ENCODE data around the gene UBE2O.
A peak's percentile ranks its signal among the peaks of the same experiment; 100 is the strongest.

UBE2O gene

DNA sequence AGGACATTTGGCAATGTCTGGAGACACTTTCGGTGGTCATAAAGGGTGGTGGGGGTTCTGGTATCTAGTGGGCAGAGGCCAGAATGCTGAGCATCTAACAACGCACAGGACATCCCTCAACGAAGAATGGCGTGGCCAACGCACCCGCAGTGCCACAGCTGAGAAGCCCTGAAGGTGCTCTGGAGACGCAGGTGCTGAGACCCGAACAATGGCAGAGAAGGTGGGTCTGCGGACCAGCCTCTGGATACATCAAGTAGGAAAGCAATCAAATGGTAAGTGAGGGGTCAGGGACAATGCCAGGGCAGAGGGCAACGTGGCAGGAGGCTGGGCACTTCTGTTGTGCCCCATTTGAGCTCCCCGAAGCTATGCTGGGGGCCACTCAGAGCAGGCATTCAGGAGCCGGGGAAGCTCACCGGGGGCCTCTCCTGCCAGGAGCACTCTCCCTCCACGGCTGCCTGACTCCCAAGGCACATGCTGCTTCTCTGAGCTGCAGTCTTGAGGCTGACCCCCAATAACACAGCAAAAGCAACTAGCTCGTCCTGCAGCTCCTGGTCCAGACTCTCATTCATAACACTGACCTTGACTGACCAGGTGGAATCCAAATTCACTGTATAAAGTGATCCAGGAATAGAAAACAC lies 42.5 kb downstream of the UBE2O start:
- peak; percentile 45 for DNase-seq

- peak; percentile 84 for DNase-seq
Measured at GRCh38 chr17:76408037-76408849, 44.7 kb downstream of the UBE2O start.

DNA sequence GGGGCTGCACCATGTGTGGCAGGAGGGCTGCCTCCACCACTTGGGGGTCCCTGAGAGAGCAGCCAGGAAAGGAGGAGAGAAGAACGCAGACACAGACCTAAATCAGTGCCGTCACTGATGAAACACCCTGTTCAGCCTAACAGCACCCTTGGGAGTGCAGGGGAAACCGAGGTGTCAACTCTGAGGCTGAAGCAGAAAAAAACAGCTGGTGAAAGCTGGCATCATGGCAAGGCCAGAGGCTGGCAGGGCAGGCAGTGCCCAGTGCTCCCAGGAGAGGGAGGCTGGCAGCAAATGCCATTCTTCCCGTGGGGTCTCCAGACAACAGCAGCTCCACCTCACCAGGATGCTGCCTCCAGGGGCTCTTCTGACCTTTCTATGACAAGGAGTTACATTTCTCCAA lies 45.4 kb downstream of the UBE2O start:
- no peak for DNase-seq

DNA sequence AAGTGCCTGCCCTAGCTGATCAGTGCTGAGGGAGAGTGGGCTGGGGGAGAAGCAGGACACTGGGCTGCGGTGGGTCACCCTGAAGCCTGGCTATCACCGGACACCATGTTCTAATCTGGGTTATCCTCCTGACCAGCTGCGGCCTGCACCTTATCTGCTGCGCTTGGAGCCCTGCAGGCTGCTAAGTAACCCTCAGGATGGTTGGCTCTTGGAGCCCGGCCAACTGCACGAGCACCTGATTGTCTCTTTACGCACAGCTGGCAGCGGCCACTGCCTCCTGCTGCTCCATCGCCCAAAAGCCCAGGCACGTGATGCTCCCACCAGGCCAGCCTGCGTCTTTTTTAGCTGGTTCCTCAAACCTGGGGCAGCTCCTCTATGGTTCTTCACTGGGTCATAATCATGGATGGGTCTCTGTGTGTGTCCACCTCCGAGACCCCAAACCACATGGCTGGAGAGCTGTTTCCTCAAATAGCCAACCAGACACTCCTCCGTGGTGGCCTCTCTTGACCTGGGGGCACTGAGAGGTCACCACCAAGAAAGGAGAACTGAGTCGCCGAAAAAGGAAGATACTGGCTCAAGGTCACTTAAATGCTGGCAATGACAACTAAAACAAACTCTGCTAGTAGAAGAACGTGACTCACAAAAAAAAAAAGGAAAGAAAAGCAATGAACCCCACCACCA lies 46.8 kb downstream of the UBE2O start:
- DNase-seq, result peak; percentile 45

- peak; percentile 47 for DNase-seq
Measured at GRCh38 chr17:76405607-76405966, 47.4 kb downstream of the UBE2O start.

GRCh38 chr17:76404976-76405563 lies 47.9 kb downstream of the UBE2O start:
- DNase-seq, result peak; percentile 48

- peak; percentile 32 for DNase-seq
Measured at GRCh38 chr17:76404256-76404655, 48.7 kb downstream of the UBE2O start.

- peak; percentile 50 for DNase-seq
Measured at GRCh38 chr17:76402711-76403110, 50.2 kb downstream of the UBE2O start.

- DNase-seq, result no peak
Measured at GRCh38 chr17:76399175-76400172, 53.5 kb downstream of the UBE2O start.

- DNase-seq, result no peak
Measured at GRCh38 chr17:76398523-76399174, 54.3 kb downstream of the UBE2O start.

DNA sequence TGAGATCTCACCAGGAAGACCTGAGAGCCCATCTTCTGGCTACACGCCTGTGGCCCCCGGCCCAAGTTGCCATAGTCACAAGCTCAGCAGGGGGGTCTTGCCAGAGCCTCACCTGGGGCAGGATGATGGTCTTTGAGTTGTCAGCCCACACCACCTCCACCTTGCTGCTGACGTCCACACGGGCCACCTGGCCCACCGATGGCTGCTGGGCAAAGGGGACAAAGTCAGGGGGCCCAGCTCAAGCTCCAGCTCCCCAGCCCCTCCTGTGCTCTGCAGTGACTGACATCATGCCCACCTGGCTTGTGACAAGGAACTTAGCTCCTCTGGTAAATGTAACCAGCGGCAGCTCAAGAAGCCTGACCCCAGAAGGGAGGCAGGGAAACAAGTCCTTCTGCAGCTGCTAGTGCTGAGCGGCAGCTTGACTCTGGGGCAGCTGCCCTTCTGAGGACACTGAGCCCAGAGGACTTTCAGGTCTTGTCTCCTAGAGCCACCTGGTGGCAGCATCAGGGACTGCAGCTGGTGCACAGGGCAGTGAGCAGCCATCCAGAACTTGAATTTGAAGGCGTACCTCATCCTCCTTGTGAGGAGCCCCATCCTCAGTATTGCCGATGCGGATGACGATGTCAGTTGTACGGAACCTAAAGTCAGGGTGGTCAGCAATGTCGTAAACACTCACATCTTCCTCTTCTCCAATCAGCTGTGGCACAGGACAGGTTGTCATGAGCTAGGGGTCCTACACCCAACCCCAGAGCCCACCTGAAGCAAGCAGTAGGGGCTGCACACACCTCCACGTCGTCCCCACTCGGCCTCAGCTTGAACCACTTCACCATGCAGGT lies 55.0 kb downstream of the UBE2O start:
- peak; percentile 97 for DNase-seq

GRCh38 chr17:76397184-76397583 lies 55.8 kb downstream of the UBE2O start:
- no peak for DNase-seq

GRCh38 chr17:76395980-76396379 lies 57.0 kb downstream of the UBE2O start:
- no peak for DNase-seq

GRCh38 chr17:76394166-76394565 lies 58.8 kb downstream of the UBE2O start:
- peak; percentile 86 for DNase-seq

- DNase-seq, result no peak
Measured at GRCh38 chr17:76391200-76391715, 61.7 kb downstream of the UBE2O start.

GRCh38 chr17:76390003-76390421 lies 62.9 kb downstream of the UBE2O start:
- peak; percentile 81 for DNase-seq

GRCh38 chr17:76388966-76389888 lies 63.7 kb downstream of the UBE2O start:
- no peak for DNase-seq

DNA sequence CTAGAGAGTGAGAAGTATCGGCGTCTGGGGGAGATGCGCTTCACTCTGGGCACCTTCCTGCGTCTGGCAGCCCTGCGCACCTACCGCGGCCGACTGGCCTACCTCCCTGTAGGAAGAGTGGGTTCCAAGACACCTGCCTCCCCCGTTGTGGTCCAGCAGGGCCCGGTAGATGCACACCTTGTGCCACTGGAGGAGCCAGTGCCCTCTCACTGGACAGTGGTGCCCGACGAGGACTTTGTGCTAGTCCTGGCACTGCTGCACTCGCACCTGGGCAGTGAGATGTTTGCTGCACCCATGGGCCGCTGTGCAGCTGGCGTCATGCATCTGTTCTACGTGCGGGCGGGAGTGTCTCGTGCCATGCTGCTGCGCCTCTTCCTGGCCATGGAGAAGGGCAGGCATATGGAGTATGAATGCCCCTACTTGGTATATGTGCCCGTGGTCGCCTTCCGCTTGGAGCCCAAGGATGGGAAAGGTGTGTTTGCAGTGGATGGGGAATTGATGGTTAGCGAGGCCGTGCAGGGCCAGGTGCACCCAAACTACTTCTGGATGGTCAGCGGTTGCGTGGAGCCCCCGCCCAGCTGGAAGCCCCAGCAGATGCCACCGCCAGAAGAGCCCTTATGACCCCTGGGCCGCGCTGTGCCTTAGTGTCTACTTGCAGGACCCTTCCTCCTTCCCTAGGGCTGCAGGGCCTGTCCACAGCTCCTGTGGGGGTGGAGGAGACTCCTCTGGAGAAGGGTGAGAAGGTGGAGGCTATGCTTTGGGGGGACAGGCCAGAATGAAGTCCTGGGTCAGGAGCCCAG lies 65.8 kb downstream of the UBE2O start:
- DNase-seq, result no peak

Measured in islet precursor cell (in vitro differentiated cells).